Kidney (tissue), 14 donors: ENCODE data around the gene HPSE2. TPM values are rescaled to one million over a fixed set of nuclear protein-coding genes. Genes with fewer than 3 reads are reported as not detected.

ENCODE experiments used
- DNase-seq, 5 donors: peaks; one replicate each; pipeline ENCODE4 v3.0.0-alpha.2; 2013 to 2020
- FAIRE-seq: peaks from 2 replicates; lab custom pipeline; 2012; peaks lifted over from hg19 to GRCh38; lab: Jason Lieb, UNC
- H3K27ac ChIP-seq, 2 donors: one replicate each; pipeline ENCODE4 v1.7.0; 2013; ENCODE audit warnings: low read depth in 2 of 2, low read length in 2 of 2, inconsistent platforms in 1 of 2
- H3K27me3 ChIP-seq: one replicate; pipeline ENCODE4 v1.7.1; 2013; ENCODE audit warnings: low read length, inconsistent platforms; ENCODE audit not compliant: control insufficient read depth, insufficient read depth
- H3K36me3 ChIP-seq, 3 donors: one replicate each; pipeline versions ENCODE4 v1.7.0 to v1.7.1; 2013; ENCODE audit warnings: low read length in 3 of 3, control low read depth in 1 of 3, inconsistent platforms in 1 of 3; ENCODE audit not compliant: insufficient read depth in 3 of 3, control insufficient read depth in 2 of 3
- H3K4me1 ChIP-seq, 3 donors: one replicate each; pipeline versions ENCODE4 v1.7.0 to v1.7.1; 2013; ENCODE audit warnings: low read length in 3 of 3, inconsistent platforms in 1 of 3, low read depth in 1 of 3; ENCODE audit not compliant: control insufficient read depth in 2 of 3, insufficient read depth in 2 of 3
- H3K4me3 ChIP-seq, 3 donors: one replicate each; pipeline versions ENCODE4 v1.7.0 to v1.8.1; 2013; ENCODE audit warnings: low read length in 3 of 3, control low read depth in 1 of 3, inconsistent platforms in 1 of 3
- H3K9ac ChIP-seq, 3 donors: one replicate each; pipeline versions ENCODE4 v1.7.0 to v1.7.1; 2013; ENCODE audit warnings: low read length in 3 of 3, control low read depth in 1 of 3, inconsistent platforms in 1 of 3
- H3K9me3 ChIP-seq, 3 donors: one replicate each; pipeline versions ENCODE4 v1.7.0 to v1.7.1; 2013; ENCODE audit warnings: low read length in 3 of 3, control low read depth in 1 of 3, inconsistent platforms in 1 of 3; ENCODE audit not compliant: control insufficient read depth in 2 of 3, insufficient read depth in 1 of 3
- intact Hi-C: fragments of 100-400 bp; cut with DNase I; formaldehyde crosslinking; loops from one replicate; pipeline ENCODE4 v1.11.1; 2022
- polyA plus RNA-seq: library from polyadenylated mRNA; stranded (reverse); fragments of 350-450 nt; fragmentation: Illumina TruSeq; extraction: RNeasy Lipid Tissue Mini Kit (QIAGEN cat#74804); gene quantifications from one replicate; pipeline ENCODE4 v1.2.3, GENCODE V29; 2014; ENCODE audit warnings: low read depth, low replicate concordance; ENCODE audit not compliant: insufficient read depth
- total RNA-seq: library from RNA; stranded (reverse); fragmentation: NEBNext Ultra II Directional; extraction: Animal tissue kit (Norgen Biotek cat#: 25700); gene quantifications from one replicate; pipeline ENCODE4 v1.2.1, GENCODE V29; 2021
- TF ChIP-seq, protein P1 (sequence below): IDR thresholded peaks from 3 replicates; pipeline ENCODE4 v1.5.1; 2012; ENCODE audit warnings: mild to moderate bottlenecking, moderate library complexity, borderline replicate concordance; ENCODE audit not compliant: insufficient read depth; ENCODE audit errors: extremely low read depth
- donor health status: control.
- donor health status: control.
- donor health status: control.
- donor health status: control.
- donor health status: control.
- donor health status: DM: yes; HTN: yes; CAD: no.
- donor health status: Normal renal cell carcinoma (clear cell type).

The HPSE2 gene
- total and polyA plus RNA-seq, 2 donors from 2014 or later, result 1.4 to 3.0 TPM

DNA sequence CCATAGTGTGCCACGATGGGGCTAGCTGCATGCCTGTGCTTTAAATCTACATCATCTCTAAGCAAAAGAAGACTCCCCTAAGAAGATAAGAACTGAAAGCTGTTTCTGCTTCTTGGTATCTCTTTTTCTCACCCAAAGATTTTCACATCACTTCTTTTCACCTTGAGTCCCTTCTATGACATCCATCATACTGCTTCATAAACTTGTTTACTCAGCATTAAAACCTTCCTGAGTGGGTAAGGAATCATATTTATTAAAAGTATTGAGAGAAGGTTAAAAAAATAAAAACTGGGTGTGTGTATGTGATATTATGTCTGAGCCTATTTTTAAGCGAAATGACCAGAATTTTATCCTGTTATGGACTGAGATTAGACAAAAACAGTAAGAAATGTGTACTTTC is 150.3 kb downstream of the HPSE2 start:
- Histone ChIP-seq H3K9ac (no peak overlapping the region), H3K27me3 (no peaks in the 10 kb centered on the region), H3K4me3 (no peak overlapping the region), H3K36me3 (no peaks in the 10 kb centered on the region), H3K4me1 (no peaks in the 10 kb centered on the region), H3K9me3 (no peaks in the 10 kb centered on the region), H3K27ac (no peak overlapping the region)
- FAIRE-seq (no peak), DNase-seq (no peak)
- intact Hi-C loops, result no loop called here
- TF ChIP-seq, protein P1, sequence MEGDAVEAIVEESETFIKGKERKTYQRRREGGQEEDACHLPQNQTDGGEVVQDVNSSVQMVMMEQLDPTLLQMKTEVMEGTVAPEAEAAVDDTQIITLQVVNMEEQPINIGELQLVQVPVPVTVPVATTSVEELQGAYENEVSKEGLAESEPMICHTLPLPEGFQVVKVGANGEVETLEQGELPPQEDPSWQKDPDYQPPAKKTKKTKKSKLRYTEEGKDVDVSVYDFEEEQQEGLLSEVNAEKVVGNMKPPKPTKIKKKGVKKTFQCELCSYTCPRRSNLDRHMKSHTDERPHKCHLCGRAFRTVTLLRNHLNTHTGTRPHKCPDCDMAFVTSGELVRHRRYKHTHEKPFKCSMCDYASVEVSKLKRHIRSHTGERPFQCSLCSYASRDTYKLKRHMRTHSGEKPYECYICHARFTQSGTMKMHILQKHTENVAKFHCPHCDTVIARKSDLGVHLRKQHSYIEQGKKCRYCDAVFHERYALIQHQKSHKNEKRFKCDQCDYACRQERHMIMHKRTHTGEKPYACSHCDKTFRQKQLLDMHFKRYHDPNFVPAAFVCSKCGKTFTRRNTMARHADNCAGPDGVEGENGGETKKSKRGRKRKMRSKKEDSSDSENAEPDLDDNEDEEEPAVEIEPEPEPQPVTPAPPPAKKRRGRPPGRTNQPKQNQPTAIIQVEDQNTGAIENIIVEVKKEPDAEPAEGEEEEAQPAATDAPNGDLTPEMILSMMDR, result no peak

GRCh38 chr10:99084161-99084560 is 151.5 kb downstream of the HPSE2 start:
- TF ChIP-seq, protein P1, result no peak
- DNase-seq, result peak in 1 of 5 donors; percentile 3
- no peak overlapping the region for H3K4me3 ChIP-seq
- no peak overlapping the region for H3K9ac ChIP-seq
- no peak for FAIRE-seq
- H3K27ac ChIP-seq, result no peak overlapping the region
- H3K9me3 ChIP-seq, result no peaks in the 10 kb centered on the region
- H3K27me3 ChIP-seq, result no peaks in the 10 kb centered on the region
- intact Hi-C loops, result no loop called here
- H3K36me3 ChIP-seq, result no peaks in the 10 kb centered on the region
- no peaks in the 10 kb centered on the region for H3K4me1 ChIP-seq

GRCh38 chr10:99080275-99080945 is 155.2 kb downstream of the HPSE2 start:
- Histone ChIP-seq H3K36me3 (no peaks in the 10 kb centered on the region), H3K27me3 (no peaks in the 10 kb centered on the region), H3K4me1 (no peaks in the 10 kb centered on the region), H3K9ac (no peak overlapping the region), H3K4me3 (no peak overlapping the region), H3K27ac (no peak overlapping the region), H3K9me3 (no peaks in the 10 kb centered on the region)
- FAIRE-seq, result no peak
- TF ChIP-seq, protein P1, result no peak
- peak in 1 of 5 donors; percentile 1 for DNase-seq
- intact Hi-C loops, result no loop called here
